HepG2 (cell line): ENCODE results near the gene BCL6B. TPM values are rescaled to one million over a fixed set of nuclear protein-coding genes. Genes with fewer than 3 reads are reported as not detected.

Experiments used
- ATF1 ChIP-seq: IDR thresholded peaks from 2 replicates; pipeline ENCODE4 v1.6.1; 2016; ENCODE audit warnings: mild to moderate bottlenecking, control low read depth
- ATF2 ChIP-seq: sonication (generic); formaldehyde crosslinking; IDR thresholded peaks from 2 replicates; pipeline ENCODE4 v1.4.0; 2020; ENCODE audit warnings: missing genetic modification reagents
- BATF2 ChIP-seq: sonication (generic); formaldehyde crosslinking; IDR thresholded peaks from 2 replicates; pipeline ENCODE4 v1.8.0; 2022; ENCODE audit warnings: mild to moderate bottlenecking, missing genetic modification reagents, moderate library complexity
- DZIP1 ChIP-seq: sonication (generic); formaldehyde crosslinking; IDR thresholded peaks from 2 replicates; pipeline ENCODE4 v1.5.0; 2020; ENCODE audit warnings: mild to moderate bottlenecking, missing genetic modification reagents
- FIP1L1 ChIP-seq: fragments of 200-400 bp; formaldehyde crosslinking; IDR thresholded peaks from 2 replicates; pipeline ENCODE4 v1.6.1; 2018; ENCODE audit warnings: low read depth, mild to moderate bottlenecking, low read length, moderate library complexity, borderline replicate concordance; ENCODE audit not compliant: insufficient read depth
- FLYWCH1 ChIP-seq: sonication (generic); formaldehyde crosslinking; IDR thresholded peaks from 2 replicates; pipeline ENCODE4 v1.8.1; 2023; ENCODE audit warnings: mild to moderate bottlenecking, missing genetic modification reagents
- FOSL2 ChIP-seq: sonication (generic); formaldehyde crosslinking; IDR thresholded peaks from 2 replicates; pipeline ENCODE4 v1.4.0; 2020; ENCODE audit warnings: missing genetic modification reagents
- FOXO1 ChIP-seq: sonication (generic); formaldehyde crosslinking; IDR thresholded peaks from 2 replicates; pipeline ENCODE4 v1.4.0; 2020; ENCODE audit warnings: missing genetic modification reagents
- FOXP4 ChIP-seq: sonication (generic); formaldehyde crosslinking; IDR thresholded peaks from 2 replicates; pipeline ENCODE4 v1.4.0; 2020; ENCODE audit warnings: missing genetic modification reagents
- HOXA5 ChIP-seq: sonication (generic); formaldehyde crosslinking; IDR thresholded peaks from 2 replicates; pipeline ENCODE4 v1.4.0; 2020; ENCODE audit warnings: missing genetic modification reagents
- KDM5B ChIP-seq: sonication (generic); formaldehyde crosslinking; IDR thresholded peaks from 2 replicates; pipeline ENCODE4 v1.4.0; 2020; ENCODE audit warnings: missing genetic modification reagents, mild to moderate bottlenecking, borderline replicate concordance
- NFE2 ChIP-seq: sonication (generic); formaldehyde crosslinking; IDR thresholded peaks from 2 replicates; pipeline ENCODE4 v1.4.0; 2020; ENCODE audit warnings: missing genetic modification reagents
- NR2F1 ChIP-seq, 2 experiments: fragments of 450-650 bp in 1 of 2; formaldehyde crosslinking in 1 of 2; IDR thresholded peaks; 2 replicates each; pipeline versions ENCODE4 v1.5.0 to v1.6.1; 2016 to 2020; ENCODE audit warnings: mild to moderate bottlenecking in 1 of 2, missing compliant biosample characterization in 1 of 2, missing genetic modification reagents in 1 of 2, moderate library complexity in 1 of 2
- PHB2 ChIP-seq: fragments of 450-650 bp; IDR thresholded peaks from 2 replicates; pipeline ENCODE4 v1.6.1; 2018; ENCODE audit not compliant: partially characterized antibody
- PREB ChIP-seq: sonication (generic); formaldehyde crosslinking; IDR thresholded peaks from 2 replicates; pipeline ENCODE4 v1.4.0; 2020; ENCODE audit warnings: missing genetic modification reagents
- SSRP1 ChIP-seq: IDR thresholded peaks from 2 replicates; pipeline ENCODE4 v1.6.1; 2016; ENCODE audit warnings: control low read depth
- ZFYVE20 ChIP-seq: sonication (generic); formaldehyde crosslinking; IDR thresholded peaks from 2 replicates; pipeline ENCODE4 v1.8.0; 2023; ENCODE audit warnings: low read depth, mild to moderate bottlenecking, moderate library complexity, missing genetic modification reagents, borderline replicate concordance
- ZNF446 ChIP-seq: sonication (generic); formaldehyde crosslinking; IDR thresholded peaks from 2 replicates; pipeline ENCODE4 v1.5.0; 2020; ENCODE audit warnings: mild to moderate bottlenecking, missing genetic modification reagents
- polyA plus RNA-seq, 8 experiments: library from polyadenylated mRNA; depleted of rRNA in 3 of 8; stranded (reverse) in 7 of 8; unstranded in 1 of 8; fragments of >200 nt; fragmentation: Illumina TruSeq in 4 of 8; extraction: Trizol in 4 of 8; gene quantifications; 2 replicates each; pipeline versions ENCODE4 v1.2.1 to v1.2.3, GENCODE V29; 2011 to 2016; ENCODE audit warnings: low read depth in 4 of 8, missing spikeins in 1 of 8, mixed read lengths in 1 of 8; ENCODE audit not compliant: insufficient read depth in 1 of 8
- total RNA-seq, 5 experiments: library from RNA; depleted of rRNA; stranded (reverse); fragments of >200 nt; fragmentation: Illumina TruSeq; extraction: Trizol; gene quantifications; 2 replicates each; pipeline ENCODE4 v1.2.3, GENCODE V29; 2016; ENCODE audit warnings: low read depth in 1 of 5
- TF ChIP-seq, protein P1 (sequence below): IDR thresholded peaks from 2 replicates; pipeline ENCODE4 v1.6.1; 2016; ENCODE audit warnings: missing genetic modification reagents, missing compliant biosample characterization
- TF ChIP-seq, protein P2 (sequence below): IDR thresholded peaks from 2 replicates; pipeline ENCODE4 v1.6.1; 2016; ENCODE audit warnings: missing compliant biosample characterization, missing genetic modification reagents, borderline replicate concordance

Gene BCL6B
- total and polyA plus RNA-seq, 2 of the 13 experiments (the other 11 are each of a cell fraction or from before 2014, with no cell fraction given), result not detected

DNA sequence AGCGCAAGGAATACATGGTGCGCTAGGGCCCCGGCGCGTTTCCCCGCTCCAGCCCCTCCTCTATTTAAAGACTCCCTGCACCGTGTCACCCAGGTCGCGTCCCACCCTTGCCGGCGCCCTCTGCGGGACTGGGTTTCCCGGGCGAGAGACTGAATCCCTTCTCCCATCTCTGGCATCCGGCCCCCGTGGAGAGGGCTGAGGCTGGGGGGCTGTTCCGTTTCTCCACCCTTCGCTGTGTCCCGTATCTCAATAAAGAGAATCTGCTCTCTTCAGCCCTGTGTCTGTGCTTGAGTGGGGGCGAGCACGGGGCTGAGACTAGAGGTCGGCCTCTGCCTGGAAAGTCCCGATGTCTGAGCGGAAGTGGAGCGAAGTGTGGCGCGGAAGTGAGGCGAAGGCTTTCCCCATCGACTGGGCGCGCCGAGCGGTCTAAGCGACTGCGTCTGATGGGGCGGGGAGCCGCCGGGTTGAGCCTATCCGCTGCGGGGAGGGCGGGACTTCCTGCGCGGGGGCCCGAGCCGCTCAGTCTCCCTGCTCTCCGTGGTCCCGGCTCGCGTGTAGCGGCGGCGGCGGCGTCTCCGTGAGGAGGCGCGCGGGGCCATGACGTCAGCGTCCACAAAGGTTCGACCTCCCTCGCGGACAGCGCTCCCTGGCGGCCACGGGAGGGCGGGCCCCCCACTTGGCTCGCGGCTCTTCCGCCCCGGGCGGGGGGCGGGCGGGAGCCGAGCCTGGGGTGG lies 8.4 kb upstream of the BCL6B start (continued):
- no peak for TF ChIP-seq ZFYVE20 (CRISPR knock-in tag)
- peak; percentile 67 for TF ChIP-seq ATF1 (CRISPR knock-in tag)
- TF ChIP-seq FOXO1 (CRISPR knock-in tag), result no peak; the same call in 1 of the 2 replicates
- 0 out of 2 replicates have a peak, but pooled peaks have one; percentile 24 for TF ChIP-seq DZIP1
- no peak for TF ChIP-seq FLYWCH1
- TF ChIP-seq, protein P1, sequence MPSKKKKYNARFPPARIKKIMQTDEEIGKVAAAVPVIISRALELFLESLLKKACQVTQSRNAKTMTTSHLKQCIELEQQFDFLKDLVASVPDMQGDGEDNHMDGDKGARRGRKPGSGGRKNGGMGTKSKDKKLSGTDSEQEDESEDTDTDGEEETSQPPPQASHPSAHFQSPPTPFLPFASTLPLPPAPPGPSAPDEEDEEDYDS (CRISPR knock-in tag), result peak; percentile 79
- TF ChIP-seq FIP1L1, result peak; percentile 81; the same call in 1 of the 2 replicates
- peak; percentile 99 for TF ChIP-seq ATF2 (CRISPR knock-in tag)
- TF ChIP-seq BATF2 (CRISPR knock-in tag), result no peak
- TF ChIP-seq FOXP4, result no peak
- peak; percentile 58; the same call in 1 of the 2 replicates for TF ChIP-seq FOSL2
- TF ChIP-seq HOXA5, result peak; percentile 73; the same call in 1 of the 2 replicates
- TF ChIP-seq SSRP1 (CRISPR knock-in tag), result no peak
- TF ChIP-seq, protein P2, sequence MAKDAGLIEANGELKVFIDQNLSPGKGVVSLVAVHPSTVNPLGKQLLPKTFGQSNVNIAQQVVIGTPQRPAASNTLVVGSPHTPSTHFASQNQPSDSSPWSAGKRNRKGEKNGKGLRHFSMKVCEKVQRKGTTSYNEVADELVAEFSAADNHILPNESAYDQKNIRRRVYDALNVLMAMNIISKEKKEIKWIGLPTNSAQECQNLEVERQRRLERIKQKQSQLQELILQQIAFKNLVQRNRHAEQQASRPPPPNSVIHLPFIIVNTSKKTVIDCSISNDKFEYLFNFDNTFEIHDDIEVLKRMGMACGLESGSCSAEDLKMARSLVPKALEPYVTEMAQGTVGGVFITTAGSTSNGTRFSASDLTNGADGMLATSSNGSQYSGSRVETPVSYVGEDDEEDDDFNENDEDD (CRISPR knock-in tag), result no peak
- no peak for TF ChIP-seq NR2F1 (CRISPR knock-in tag; IDR thresholded peaks at IDR 0.05)
- no peak for TF ChIP-seq PREB (CRISPR knock-in tag)
- no peak for TF ChIP-seq NFE2 (CRISPR knock-in tag)
- TF ChIP-seq PHB2, result no peak
- peak; percentile 87; the same call in 1 of the 2 replicates for TF ChIP-seq KDM5B
- no peak for TF ChIP-seq ZNF446 (CRISPR knock-in tag)
